ENCODE data around the gene IGDCC3. TPM values are rescaled to one million over a fixed set of nuclear protein-coding genes. Genes with fewer than 3 reads are reported as not detected.
A peak's percentile ranks its signal among the peaks of the same experiment; 100 is the strongest.

IGDCC3 gene
- total and polyA plus RNA-seq, 10 of the 15 experiments (the other 5 are each of a cell fraction or from before 2014, with no cell fraction given): 0.10 to 0.20 (median 0.15) TPM; not detected in 7

DNA sequence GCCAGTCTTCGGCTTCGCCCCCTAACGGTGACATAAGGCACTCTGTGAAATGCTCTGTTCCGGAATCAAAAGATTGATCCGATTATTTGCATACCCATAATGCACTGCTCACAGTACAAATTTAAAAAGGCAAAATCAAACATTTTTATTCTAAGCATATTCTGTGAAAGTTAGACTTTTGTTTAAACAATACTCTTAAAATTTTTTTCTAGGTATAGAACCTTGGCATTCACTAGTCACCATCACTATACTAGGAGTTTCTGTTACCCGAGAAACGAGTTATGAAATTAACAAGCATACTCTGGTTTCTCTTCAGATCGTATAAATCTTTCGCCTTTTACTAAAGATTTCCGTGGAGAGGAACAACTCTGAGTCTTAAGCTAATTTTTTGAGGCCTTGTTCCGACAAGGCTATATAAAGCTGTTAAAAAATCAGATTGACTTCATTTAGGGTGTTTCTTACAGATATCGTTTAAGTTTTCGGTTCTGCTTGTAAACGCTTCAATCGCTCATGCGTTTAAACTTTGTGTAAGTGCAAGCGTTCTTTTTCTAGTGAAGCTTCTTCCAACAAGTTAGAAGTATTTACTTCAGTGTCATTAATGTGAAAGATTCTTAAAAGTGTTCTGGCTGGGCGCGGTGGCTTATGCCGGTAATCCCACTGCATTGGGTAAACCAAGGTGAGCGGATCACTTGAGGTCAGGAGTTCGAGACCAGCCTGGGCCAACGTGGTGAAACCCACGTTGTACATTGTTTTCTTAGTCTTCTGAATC is 73.2 kb downstream of the IGDCC3 start, which contains the start of gene RNU5B-1 (continued):
- TF ChIP-seq, protein P1, sequence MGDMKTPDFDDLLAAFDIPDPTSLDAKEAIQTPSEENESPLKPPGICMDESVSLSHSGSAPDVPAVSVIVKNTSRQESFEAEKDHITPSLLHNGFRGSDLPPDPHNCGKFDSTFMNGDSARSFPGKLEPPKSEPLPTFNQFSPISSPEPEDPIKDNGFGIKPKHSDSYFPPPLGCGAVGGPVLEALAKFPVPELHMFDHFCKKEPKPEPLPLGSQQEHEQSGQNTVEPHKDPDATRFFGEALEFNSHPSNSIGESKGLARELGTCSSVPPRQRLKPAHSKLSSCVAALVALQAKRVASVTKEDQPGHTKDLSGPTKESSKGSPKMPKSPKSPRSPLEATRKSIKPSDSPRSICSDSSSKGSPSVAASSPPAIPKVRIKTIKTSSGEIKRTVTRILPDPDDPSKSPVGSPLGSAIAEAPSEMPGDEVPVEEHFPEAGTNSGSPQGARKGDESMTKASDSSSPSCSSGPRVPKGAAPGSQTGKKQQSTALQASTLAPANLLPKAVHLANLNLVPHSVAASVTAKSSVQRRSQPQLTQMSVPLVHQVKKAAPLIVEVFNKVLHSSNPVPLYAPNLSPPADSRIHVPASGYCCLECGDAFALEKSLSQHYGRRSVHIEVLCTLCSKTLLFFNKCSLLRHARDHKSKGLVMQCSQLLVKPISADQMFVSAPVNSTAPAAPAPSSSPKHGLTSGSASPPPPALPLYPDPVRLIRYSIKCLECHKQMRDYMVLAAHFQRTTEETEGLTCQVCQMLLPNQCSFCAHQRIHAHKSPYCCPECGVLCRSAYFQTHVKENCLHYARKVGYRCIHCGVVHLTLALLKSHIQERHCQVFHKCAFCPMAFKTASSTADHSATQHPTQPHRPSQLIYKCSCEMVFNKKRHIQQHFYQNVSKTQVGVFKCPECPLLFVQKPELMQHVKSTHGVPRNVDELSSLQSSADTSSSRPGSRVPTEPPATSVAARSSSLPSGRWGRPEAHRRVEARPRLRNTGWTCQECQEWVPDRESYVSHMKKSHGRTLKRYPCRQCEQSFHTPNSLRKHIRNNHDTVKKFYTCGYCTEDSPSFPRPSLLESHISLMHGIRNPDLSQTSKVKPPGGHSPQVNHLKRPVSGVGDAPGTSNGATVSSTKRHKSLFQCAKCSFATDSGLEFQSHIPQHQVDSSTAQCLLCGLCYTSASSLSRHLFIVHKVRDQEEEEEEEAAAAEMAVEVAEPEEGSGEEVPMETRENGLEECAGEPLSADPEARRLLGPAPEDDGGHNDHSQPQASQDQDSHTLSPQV (IDR thresholded peaks at IDR 0.05): peak; percentile 97
- TF ChIP-seq POLR2A (IDR thresholded peaks at IDR 0.05; ENCODE audit: low read depth, low read length): peak; percentile 96
- TF ChIP-seq, protein P2, sequence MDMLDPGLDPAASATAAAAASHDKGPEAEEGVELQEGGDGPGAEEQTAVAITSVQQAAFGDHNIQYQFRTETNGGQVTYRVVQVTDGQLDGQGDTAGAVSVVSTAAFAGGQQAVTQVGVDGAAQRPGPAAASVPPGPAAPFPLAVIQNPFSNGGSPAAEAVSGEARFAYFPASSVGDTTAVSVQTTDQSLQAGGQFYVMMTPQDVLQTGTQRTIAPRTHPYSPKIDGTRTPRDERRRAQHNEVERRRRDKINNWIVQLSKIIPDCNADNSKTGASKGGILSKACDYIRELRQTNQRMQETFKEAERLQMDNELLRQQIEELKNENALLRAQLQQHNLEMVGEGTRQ (IDR thresholded peaks at IDR 0.05; ENCODE audit: borderline replicate concordance, low read depth, low read length): no peak
- TF ChIP-seq NFYB (IDR thresholded peaks at IDR 0.05; ENCODE audit: insufficient read depth, low read depth, low read length): no peak
- TF ChIP-seq, protein P3, sequence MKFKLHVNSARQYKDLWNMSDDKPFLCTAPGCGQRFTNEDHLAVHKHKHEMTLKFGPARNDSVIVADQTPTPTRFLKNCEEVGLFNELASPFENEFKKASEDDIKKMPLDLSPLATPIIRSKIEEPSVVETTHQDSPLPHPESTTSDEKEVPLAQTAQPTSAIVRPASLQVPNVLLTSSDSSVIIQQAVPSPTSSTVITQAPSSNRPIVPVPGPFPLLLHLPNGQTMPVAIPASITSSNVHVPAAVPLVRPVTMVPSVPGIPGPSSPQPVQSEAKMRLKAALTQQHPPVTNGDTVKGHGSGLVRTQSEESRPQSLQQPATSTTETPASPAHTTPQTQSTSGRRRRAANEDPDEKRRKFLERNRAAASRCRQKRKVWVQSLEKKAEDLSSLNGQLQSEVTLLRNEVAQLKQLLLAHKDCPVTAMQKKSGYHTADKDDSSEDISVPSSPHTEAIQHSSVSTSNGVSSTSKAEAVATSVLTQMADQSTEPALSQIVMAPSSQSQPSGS (IDR thresholded peaks at IDR 0.05; ENCODE audit: low read length): peak; percentile 100
- peak; percentile 70 for TF ChIP-seq NR2C1 (IDR thresholded peaks at IDR 0.05)
- TF ChIP-seq NRF1 (conservative IDR thresholded peaks at IDR 0.05; ENCODE audit: low read depth, low read length): no peak
- TF ChIP-seq BHLHE40 (IDR thresholded peaks at IDR 0.05; ENCODE audit: borderline replicate concordance in 1 of 2, low read depth in 2 of 2, low read length in 1 of 2): peak; percentile 38 to 76; a peak in 3 of 4 replicates
- TF ChIP-seq BRCA1 (IDR thresholded peaks at IDR 0.05; ENCODE audit: low read depth, low read length): no peak
- peak; percentile 79 for TF ChIP-seq JUNB (IDR thresholded peaks at IDR 0.05)
- peak; percentile 99 for TF ChIP-seq TARDBP (IDR thresholded peaks at IDR 0.05; ENCODE audit: borderline replicate concordance)
- peak; percentile 100 for TF ChIP-seq CBFB (IDR thresholded peaks at IDR 0.05; ENCODE audit: low read depth)
- TF ChIP-seq, protein P4, sequence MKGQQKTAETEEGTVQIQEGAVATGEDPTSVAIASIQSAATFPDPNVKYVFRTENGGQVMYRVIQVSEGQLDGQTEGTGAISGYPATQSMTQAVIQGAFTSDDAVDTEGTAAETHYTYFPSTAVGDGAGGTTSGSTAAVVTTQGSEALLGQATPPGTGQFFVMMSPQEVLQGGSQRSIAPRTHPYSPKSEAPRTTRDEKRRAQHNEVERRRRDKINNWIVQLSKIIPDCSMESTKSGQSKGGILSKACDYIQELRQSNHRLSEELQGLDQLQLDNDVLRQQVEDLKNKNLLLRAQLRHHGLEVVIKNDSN (IDR thresholded peaks at IDR 0.05; ENCODE audit: borderline replicate concordance, extremely low read length, insufficient read depth, low read depth, low read length): no peak
- no peak for TF ChIP-seq WRNIP1 (IDR thresholded peaks at IDR 0.05; ENCODE audit: borderline replicate concordance, low read depth, low read length)
- TF ChIP-seq, protein P5, sequence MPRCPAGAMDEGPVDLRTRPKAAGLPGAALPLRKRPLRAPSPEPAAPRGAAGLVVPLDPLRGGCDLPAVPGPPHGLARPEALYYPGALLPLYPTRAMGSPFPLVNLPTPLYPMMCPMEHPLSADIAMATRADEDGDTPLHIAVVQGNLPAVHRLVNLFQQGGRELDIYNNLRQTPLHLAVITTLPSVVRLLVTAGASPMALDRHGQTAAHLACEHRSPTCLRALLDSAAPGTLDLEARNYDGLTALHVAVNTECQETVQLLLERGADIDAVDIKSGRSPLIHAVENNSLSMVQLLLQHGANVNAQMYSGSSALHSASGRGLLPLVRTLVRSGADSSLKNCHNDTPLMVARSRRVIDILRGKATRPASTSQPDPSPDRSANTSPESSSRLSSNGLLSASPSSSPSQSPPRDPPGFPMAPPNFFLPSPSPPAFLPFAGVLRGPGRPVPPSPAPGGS (IDR thresholded peaks at IDR 0.05; ENCODE audit: borderline replicate concordance, insufficient read depth, low read depth, low read length, poor library complexity, severe bottlenecking): peak; percentile 86
- TF ChIP-seq, protein P6, sequence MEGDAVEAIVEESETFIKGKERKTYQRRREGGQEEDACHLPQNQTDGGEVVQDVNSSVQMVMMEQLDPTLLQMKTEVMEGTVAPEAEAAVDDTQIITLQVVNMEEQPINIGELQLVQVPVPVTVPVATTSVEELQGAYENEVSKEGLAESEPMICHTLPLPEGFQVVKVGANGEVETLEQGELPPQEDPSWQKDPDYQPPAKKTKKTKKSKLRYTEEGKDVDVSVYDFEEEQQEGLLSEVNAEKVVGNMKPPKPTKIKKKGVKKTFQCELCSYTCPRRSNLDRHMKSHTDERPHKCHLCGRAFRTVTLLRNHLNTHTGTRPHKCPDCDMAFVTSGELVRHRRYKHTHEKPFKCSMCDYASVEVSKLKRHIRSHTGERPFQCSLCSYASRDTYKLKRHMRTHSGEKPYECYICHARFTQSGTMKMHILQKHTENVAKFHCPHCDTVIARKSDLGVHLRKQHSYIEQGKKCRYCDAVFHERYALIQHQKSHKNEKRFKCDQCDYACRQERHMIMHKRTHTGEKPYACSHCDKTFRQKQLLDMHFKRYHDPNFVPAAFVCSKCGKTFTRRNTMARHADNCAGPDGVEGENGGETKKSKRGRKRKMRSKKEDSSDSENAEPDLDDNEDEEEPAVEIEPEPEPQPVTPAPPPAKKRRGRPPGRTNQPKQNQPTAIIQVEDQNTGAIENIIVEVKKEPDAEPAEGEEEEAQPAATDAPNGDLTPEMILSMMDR (IDR thresholded peaks at IDR 0.05 in 2 of 3, conservative IDR thresholded peaks at IDR 0.05 in 1 of 3; ENCODE audit: control insufficient read depth in 2 of 3, extremely low read depth in 1 of 3, insufficient read depth in 1 of 3, low read depth in 3 of 3, low read length in 3 of 3): peak; percentile 82 to 91 (median 89)
- no peak for TF ChIP-seq EP300 (IDR thresholded peaks at IDR 0.05; ENCODE audit: borderline replicate concordance in 1 of 2, control insufficient read depth in 1 of 2, low read depth in 2 of 2, low read length in 2 of 2)
